Measurements from ENCODE around the gene SYT1.

The SYT1 gene

GRCh38 chr12:79223761-79224160 lies 359.2 kb downstream of the SYT1 start:
- no peak for ATAC-seq (ENCODE audit: low read depth)

GRCh38 chr12:79227091-79227490 lies 362.5 kb downstream of the SYT1 start:
- ATAC-seq (ENCODE audit: low read depth): no peak
- no peaks in the 10 kb centered on the region for H3K27me3 ChIP-seq (ENCODE audit: insufficient read depth, poor library complexity, severe bottlenecking)
- H3K27ac ChIP-seq (ENCODE audit: poor library complexity, severe bottlenecking): no peak overlapping the region
- H3K4me1 ChIP-seq (ENCODE audit: insufficient read depth, poor library complexity, severe bottlenecking): no peaks in the 10 kb centered on the region
- H3K9me3 ChIP-seq (ENCODE audit: severe bottlenecking): no peaks in the 10 kb centered on the region
- DNase-seq (ENCODE audit: low spot score): no peak
- no peak overlapping the region for H3K4me3 ChIP-seq (ENCODE audit: severe bottlenecking)
- H3K36me3 ChIP-seq (ENCODE audit: low read depth): no peaks in the 10 kb centered on the region
- no peak for TF ChIP-seq CTCF (IDR thresholded peaks at IDR 0.05; ENCODE audit: poor library complexity, severe bottlenecking)

More at GRCh38 chr12:79223761-79224160, 359.2 kb downstream of the SYT1 start:
- H3K36me3 ChIP-seq (ENCODE audit: low read depth): no peaks in the 10 kb centered on the region
- no peak overlapping the region for H3K27ac ChIP-seq (ENCODE audit: poor library complexity, severe bottlenecking)
- no peaks in the 10 kb centered on the region for H3K27me3 ChIP-seq (ENCODE audit: insufficient read depth, poor library complexity, severe bottlenecking)
- no peaks in the 10 kb centered on the region for H3K4me1 ChIP-seq (ENCODE audit: insufficient read depth, poor library complexity, severe bottlenecking)
- no peak for TF ChIP-seq CTCF (IDR thresholded peaks at IDR 0.05; ENCODE audit: poor library complexity, severe bottlenecking)
- H3K4me3 ChIP-seq (ENCODE audit: severe bottlenecking): no peak overlapping the region
- no peaks in the 10 kb centered on the region for H3K9me3 ChIP-seq (ENCODE audit: severe bottlenecking)
- no peak for DNase-seq (ENCODE audit: low spot score)

- no peak for ATAC-seq (ENCODE audit: low read depth)
- Histone ChIP-seq H3K9me3 (ENCODE audit: severe bottlenecking) (no peaks in the 10 kb centered on the region), H3K36me3 (ENCODE audit: low read depth) (no peaks in the 10 kb centered on the region), H3K27me3 (ENCODE audit: insufficient read depth, poor library complexity, severe bottlenecking) (no peaks in the 10 kb centered on the region), H3K27ac (ENCODE audit: poor library complexity, severe bottlenecking) (no peak overlapping the region), H3K4me3 (ENCODE audit: severe bottlenecking) (no peak overlapping the region), H3K4me1 (ENCODE audit: insufficient read depth, poor library complexity, severe bottlenecking) (no peaks in the 10 kb centered on the region)
- no peak for TF ChIP-seq CTCF (IDR thresholded peaks at IDR 0.05; ENCODE audit: poor library complexity, severe bottlenecking)
- no peak for DNase-seq (ENCODE audit: low spot score)
Measured at GRCh38 chr12:79227646-79228045, 363.1 kb downstream of the SYT1 start.

GRCh38 chr12:79233341-79233781 lies 368.8 kb downstream of the SYT1 start:
- H3K9me3 ChIP-seq (ENCODE audit: severe bottlenecking): no peaks in the 10 kb centered on the region
- no peak overlapping the region for H3K27ac ChIP-seq (ENCODE audit: poor library complexity, severe bottlenecking)
- DNase-seq (ENCODE audit: low spot score) (no peak), ATAC-seq (ENCODE audit: low read depth) (no peak)
- H3K4me3 ChIP-seq (ENCODE audit: severe bottlenecking): no peak overlapping the region
- TF ChIP-seq CTCF (IDR thresholded peaks at IDR 0.05; ENCODE audit: poor library complexity, severe bottlenecking): no peak
- H3K27me3 ChIP-seq (ENCODE audit: insufficient read depth, poor library complexity, severe bottlenecking): no peaks in the 10 kb centered on the region
- no peaks in the 10 kb centered on the region for H3K36me3 ChIP-seq (ENCODE audit: low read depth)
- no peaks in the 10 kb centered on the region for H3K4me1 ChIP-seq (ENCODE audit: insufficient read depth, poor library complexity, severe bottlenecking)

- no peak for DNase-seq (ENCODE audit: low spot score)
- no peak for ATAC-seq (ENCODE audit: low read depth)
- TF ChIP-seq CTCF (IDR thresholded peaks at IDR 0.05; ENCODE audit: poor library complexity, severe bottlenecking): no peak
Measured at GRCh38 chr12:79236920-79237319, 372.3 kb downstream of the SYT1 start.

More at GRCh38 chr12:79236920-79237319, 372.3 kb downstream of the SYT1 start:
- Histone ChIP-seq H3K27ac (ENCODE audit: poor library complexity, severe bottlenecking) (no peak overlapping the region), H3K4me1 (ENCODE audit: insufficient read depth, poor library complexity, severe bottlenecking) (no peaks in the 10 kb centered on the region), H3K27me3 (ENCODE audit: insufficient read depth, poor library complexity, severe bottlenecking) (no peaks in the 10 kb centered on the region), H3K4me3 (ENCODE audit: severe bottlenecking) (no peak overlapping the region), H3K36me3 (ENCODE audit: low read depth) (no peaks in the 10 kb centered on the region), H3K9me3 (ENCODE audit: severe bottlenecking) (no peaks in the 10 kb centered on the region)

Measured in RWPE2 (cell line).